ENCODE results near the gene MEIS2. TPM values are rescaled to one million over a fixed set of nuclear protein-coding genes. Genes with fewer than 3 reads are reported as not detected.

Gene MEIS2
- total and polyA plus RNA-seq, 7 donors: 1.4 to 154 (median 76.0) TPM

DNA sequence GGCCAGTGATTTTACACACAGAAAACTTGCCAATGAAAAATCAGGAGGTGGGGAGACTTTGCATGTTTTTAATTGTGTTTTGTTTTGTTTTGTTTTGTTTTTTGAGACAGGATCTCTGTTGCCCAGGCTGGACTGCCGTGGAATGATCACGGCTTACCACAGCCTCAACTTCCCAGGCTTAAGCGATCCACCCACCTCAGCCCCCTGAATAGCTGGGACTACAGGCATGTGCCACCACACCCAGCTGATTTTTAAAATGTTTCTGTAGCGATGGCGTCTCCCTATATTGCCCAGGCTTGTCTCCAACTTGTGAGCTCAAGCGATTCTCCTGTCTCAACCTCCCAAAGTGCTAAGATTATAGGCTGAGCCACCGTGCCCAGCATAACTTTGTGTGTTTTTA lies 46.0 kb downstream of the MEIS2 start:
- Histone ChIP-seq H3K4me1 (peaks cover 0 to 84% (median 52%) of the 10 kb centered on the region in 4 donors), H3K4me3 (no peak overlapping the region), H3K9me3 (no peaks in the 10 kb centered on the region), H3K36me3 (no peaks in the 10 kb centered on the region), H3K27me3 (no peaks in the 10 kb centered on the region), H3K27ac (no peak overlapping the region)
- no peak for DNase-seq
- intact Hi-C loops (cut with DNase I): no loop called here
- TF ChIP-seq, protein P1, sequence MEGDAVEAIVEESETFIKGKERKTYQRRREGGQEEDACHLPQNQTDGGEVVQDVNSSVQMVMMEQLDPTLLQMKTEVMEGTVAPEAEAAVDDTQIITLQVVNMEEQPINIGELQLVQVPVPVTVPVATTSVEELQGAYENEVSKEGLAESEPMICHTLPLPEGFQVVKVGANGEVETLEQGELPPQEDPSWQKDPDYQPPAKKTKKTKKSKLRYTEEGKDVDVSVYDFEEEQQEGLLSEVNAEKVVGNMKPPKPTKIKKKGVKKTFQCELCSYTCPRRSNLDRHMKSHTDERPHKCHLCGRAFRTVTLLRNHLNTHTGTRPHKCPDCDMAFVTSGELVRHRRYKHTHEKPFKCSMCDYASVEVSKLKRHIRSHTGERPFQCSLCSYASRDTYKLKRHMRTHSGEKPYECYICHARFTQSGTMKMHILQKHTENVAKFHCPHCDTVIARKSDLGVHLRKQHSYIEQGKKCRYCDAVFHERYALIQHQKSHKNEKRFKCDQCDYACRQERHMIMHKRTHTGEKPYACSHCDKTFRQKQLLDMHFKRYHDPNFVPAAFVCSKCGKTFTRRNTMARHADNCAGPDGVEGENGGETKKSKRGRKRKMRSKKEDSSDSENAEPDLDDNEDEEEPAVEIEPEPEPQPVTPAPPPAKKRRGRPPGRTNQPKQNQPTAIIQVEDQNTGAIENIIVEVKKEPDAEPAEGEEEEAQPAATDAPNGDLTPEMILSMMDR (IDR thresholded peaks at IDR 0.05): no peak
- TF ChIP-seq POLR2A (IDR thresholded peaks at IDR 0.05): no peak
- TF ChIP-seq EP300 (IDR thresholded peaks at IDR 0.05): no peak
- no peak for TF ChIP-seq POLR2AphosphoS5 (IDR thresholded peaks at IDR 0.05)
- WGBS, 2 donors: 79 to 90% methylated on average over 7 of the region's 7 CpGs

DNA sequence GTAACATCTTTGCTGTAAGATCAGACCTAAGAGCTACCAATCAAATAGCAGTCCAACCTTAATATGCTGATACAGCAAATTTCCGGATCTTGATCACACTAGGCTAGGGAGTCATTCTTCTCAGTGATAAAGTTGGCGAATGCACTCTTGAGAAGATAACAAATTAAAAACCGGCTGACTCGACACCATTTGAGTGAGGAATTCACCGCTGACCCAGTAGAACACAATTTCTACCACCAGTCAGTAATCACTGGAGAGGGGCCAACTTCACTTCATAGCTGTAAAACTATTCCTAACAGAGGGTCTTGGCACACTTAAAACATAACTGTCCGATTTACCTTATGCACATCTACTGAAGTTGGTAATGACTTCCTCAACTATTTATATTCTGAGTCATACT lies 47.2 kb downstream of the MEIS2 start:
- no peaks in the 10 kb centered on the region for H3K9me3 ChIP-seq
- DNase-seq: no peak
- TF ChIP-seq POLR2AphosphoS5 (IDR thresholded peaks at IDR 0.05): no peak
- no peaks in the 10 kb centered on the region for H3K27me3 ChIP-seq
- H3K27ac ChIP-seq: peak overlapping the region in 1 of 4 donors; percentile 12
- intact Hi-C loops (cut with DNase I): no loop called here
- no peak overlapping the region for H3K4me3 ChIP-seq
- H3K4me1 ChIP-seq: peaks cover 0 to 84% (median 41%) of the 10 kb centered on the region in 4 donors
- H3K36me3 ChIP-seq: no peaks in the 10 kb centered on the region
- 85 to 86% methylated on average over 6 of the region's 6 CpGs for WGBS, 2 donors

DNA sequence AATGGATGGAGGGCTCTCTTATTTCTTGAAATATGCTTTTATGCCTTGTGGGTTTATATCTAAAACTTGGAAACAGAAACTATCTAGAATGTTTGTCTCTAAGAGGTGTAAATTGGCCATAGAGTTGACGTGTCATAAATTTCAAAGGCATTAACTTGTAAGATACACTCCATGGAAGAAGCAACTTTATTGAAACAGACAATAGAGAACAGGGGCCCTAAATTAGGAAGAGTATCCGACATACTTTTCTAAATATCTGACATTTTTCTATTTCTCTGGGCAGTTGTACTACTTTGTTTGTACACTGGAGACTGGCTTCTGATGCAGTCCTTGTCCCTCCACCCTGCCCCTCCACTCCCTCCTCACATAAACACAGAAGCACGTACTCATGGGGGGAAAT lies 50.0 kb downstream of the MEIS2 start:
- TF ChIP-seq, protein P1 (IDR thresholded peaks at IDR 0.05): no peak
- TF ChIP-seq POLR2A (IDR thresholded peaks at IDR 0.05): no peak
- no peak for TF ChIP-seq EP300 (IDR thresholded peaks at IDR 0.05)
- TF ChIP-seq POLR2AphosphoS5 (IDR thresholded peaks at IDR 0.05): no peak
- Histone ChIP-seq H3K4me3 (no peak overlapping the region), H3K36me3 (no peaks in the 10 kb centered on the region), H3K9me3 (no peaks in the 10 kb centered on the region), H3K4me1 (peaks cover 0 to 86% (median 44%) of the 10 kb centered on the region in 4 donors), H3K27ac (peak overlapping the region in 2 of 4 donors; percentile 9 to 31), H3K27me3 (no peaks in the 10 kb centered on the region)
- DNase-seq: no peak
- intact Hi-C loops (cut with DNase I): no loop called here
- 54 to 80% methylated on average over 3 of the region's 3 CpGs for WGBS, 2 donors

DNA sequence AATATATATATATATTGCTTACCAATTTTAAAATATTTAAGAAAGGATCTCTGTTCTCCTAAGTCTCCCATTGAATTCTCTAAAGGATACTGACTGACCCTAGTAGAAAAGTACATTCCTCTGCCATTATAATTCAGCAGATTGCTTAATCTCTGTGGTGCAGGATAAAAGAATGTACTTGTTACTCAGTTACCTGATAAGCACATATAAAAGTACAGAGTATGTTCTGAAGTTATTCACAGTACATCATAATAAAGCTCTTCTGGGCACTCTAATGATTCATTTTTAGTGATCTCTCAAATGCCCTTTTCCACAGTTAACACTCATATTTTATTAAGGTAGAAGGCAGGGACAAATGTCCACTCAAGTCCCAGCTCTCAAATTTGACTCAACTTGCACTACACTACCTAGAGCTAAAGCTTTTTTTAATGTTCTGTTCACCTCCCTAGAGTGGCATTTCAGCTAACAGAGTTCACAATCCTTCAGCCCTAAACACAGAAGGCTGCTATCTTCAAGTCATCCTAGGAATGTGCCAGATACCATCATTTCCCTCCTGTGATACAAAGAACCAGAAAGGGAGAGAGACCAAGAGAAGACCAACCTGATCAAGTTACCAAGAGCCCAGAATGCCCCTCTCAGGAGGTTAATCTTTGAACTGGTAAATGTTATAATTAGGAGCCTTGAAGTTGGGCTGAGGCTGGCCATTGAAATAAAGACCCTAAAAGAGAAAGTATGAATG lies 53.3 kb downstream of the MEIS2 start:
- Histone ChIP-seq H3K36me3 (peaks cover 0 to 10% (median 0%) of the 10 kb centered on the region in 4 donors), H3K9me3 (no peaks in the 10 kb centered on the region), H3K4me1 (peaks cover 0 to 72% (median 36%) of the 10 kb centered on the region in 4 donors), H3K27ac (peak overlapping the region in 3 of 4 donors; percentile 35 to 55 (median 50)), H3K4me3 (no peak overlapping the region), H3K27me3 (no peaks in the 10 kb centered on the region)
- intact Hi-C loops (cut with DNase I): no loop called here
- TF ChIP-seq POLR2A (IDR thresholded peaks at IDR 0.05) (no peak), EP300 (IDR thresholded peaks at IDR 0.05) (no peak), POLR2AphosphoS5 (IDR thresholded peaks at IDR 0.05) (no peak)
- TF ChIP-seq, protein P1 (IDR thresholded peaks at IDR 0.05): no peak
- no peak for DNase-seq

DNA sequence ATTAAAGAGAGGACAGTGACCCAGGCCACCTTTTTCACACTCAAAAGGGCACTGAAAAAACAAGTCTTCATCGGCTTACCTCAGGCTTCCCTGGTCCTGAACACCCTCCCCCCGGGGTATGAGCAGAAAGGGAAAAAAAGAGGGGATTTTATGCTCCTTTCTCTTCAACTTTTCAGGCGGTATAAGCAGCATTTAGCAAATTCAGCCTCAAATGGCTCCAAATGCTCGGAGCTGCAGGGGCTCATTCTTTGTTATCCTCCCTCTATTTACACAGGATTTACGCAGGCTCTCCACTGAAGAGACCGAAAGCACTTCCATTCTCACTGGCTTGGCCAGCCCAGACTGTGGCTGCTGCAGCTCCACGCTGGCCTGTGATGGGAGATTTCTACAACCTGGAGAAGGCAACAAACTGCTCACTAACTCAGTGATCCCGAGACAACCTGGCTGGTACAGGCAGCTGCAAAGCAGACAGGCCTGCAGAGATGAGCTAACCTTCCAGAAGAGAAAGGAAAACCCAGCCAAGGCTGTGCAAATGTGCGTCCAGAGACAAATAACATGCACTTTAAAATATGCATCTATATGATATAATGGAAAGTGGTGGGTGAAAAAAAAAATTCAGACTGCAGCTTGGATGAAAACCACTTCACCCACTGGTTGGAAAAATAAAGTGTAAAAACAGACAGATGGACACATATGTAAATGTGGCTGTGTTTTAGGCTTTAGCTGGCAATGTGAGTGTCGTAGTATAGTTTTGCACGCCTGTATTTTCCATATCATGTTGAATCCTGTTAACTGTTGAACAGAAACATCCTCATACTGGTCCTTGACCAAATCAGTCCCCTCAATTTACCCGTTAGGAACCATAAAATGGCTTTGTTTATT lies 54.2 kb downstream of the MEIS2 start:
- Histone ChIP-seq H3K4me3 (no peak overlapping the region), H3K4me1 (peaks cover 0 to 74% (median 37%) of the 10 kb centered on the region in 4 donors), H3K9me3 (no peaks in the 10 kb centered on the region), H3K36me3 (peaks cover 0 to 19% (median 0%) of the 10 kb centered on the region in 4 donors), H3K27ac (peak overlapping the region in 3 of 4 donors; percentile 11 to 55 (median 50)), H3K27me3 (no peaks in the 10 kb centered on the region)
- WGBS, 2 donors: 36 to 59% methylated on average over 12 of the region's 12 CpGs
- intact Hi-C loops (cut with DNase I): no loop called here
- no peak for DNase-seq
- TF ChIP-seq, protein P1 (IDR thresholded peaks at IDR 0.05): no peak
- TF ChIP-seq EP300 (IDR thresholded peaks at IDR 0.05): no peak
- no peak for TF ChIP-seq POLR2AphosphoS5 (IDR thresholded peaks at IDR 0.05)
- no peak for TF ChIP-seq POLR2A (IDR thresholded peaks at IDR 0.05)
